Activated naive CD8-positive, alpha-beta T cell treated with anti-CD3 and anti-CD28 coated beads for 36 hours (primary cell): ENCODE results near the gene SZT2. TPM values are rescaled to one million over a fixed set of nuclear protein-coding genes. Genes with fewer than 3 reads are reported as not detected.

ENCODE experiments used
- DNase-seq: peaks from one replicate; pipeline ENCODE4 v3.0.0; 2021
- H3K27ac Mint-ChIP-seq: one replicate; pipeline ENCODE4 v1.8.0; 2022; ENCODE audit warnings: mild to moderate bottlenecking, moderate library complexity, mixed read lengths
- H3K27me3 Mint-ChIP-seq: one replicate; pipeline ENCODE4 v1.8.0; 2022; ENCODE audit warnings: mild to moderate bottlenecking, mixed read lengths
- H3K36me3 Mint-ChIP-seq: one replicate; pipeline ENCODE4 v1.8.0; 2021; ENCODE audit warnings: mild to moderate bottlenecking, mixed read lengths
- H3K4me1 Mint-ChIP-seq: one replicate; pipeline ENCODE4 v1.8.0; 2021; ENCODE audit warnings: mixed read lengths
- H3K4me3 Mint-ChIP-seq: one replicate; pipeline ENCODE4 v1.8.0; 2022; ENCODE audit warnings: mild to moderate bottlenecking, moderate library complexity, mixed read lengths
- H3K9me3 Mint-ChIP-seq: one replicate; pipeline ENCODE4 v1.8.0; 2022; ENCODE audit warnings: mixed read lengths
- total RNA-seq, 2 experiments: library from RNA; stranded (reverse); gene quantifications; one replicate each; pipeline ENCODE4 v1.2.3, GENCODE V29; 2021

The SZT2 gene
- total RNA-seq, 2 experiments from 2014 or later: 22.4 to 27.6 TPM

DNA sequence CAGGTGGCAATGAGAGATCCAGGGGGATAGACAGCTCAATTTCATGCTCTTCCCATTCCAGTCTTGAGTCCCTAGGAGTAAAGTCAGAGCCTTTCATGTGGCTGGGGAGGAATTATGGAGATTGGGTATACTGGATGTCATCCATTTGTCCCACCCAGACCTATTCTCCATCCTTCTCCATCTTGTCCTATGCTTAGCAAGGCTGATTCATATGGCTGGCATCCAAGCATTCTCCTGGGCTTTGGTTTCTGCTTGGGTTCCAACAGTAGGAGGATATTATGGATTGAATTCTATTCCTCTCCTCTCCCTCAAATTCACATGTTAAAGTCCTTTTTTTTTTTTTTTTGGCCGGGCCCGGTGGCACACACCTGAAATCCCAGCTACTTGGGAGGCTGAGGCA, 34.8 kb upstream of the SZT2 start:
- Mint-ChIP-seq H3K27me3 (no peaks in the 10 kb centered on the region), H3K36me3 (peaks cover 18% of the 10 kb centered on the region), H3K27ac (no peak overlapping the region), H3K4me1 (peaks cover 14% of the 10 kb centered on the region), H3K9me3 (no peaks in the 10 kb centered on the region), H3K4me3 (no peak overlapping the region)
- DNase-seq: no peak

DNA sequence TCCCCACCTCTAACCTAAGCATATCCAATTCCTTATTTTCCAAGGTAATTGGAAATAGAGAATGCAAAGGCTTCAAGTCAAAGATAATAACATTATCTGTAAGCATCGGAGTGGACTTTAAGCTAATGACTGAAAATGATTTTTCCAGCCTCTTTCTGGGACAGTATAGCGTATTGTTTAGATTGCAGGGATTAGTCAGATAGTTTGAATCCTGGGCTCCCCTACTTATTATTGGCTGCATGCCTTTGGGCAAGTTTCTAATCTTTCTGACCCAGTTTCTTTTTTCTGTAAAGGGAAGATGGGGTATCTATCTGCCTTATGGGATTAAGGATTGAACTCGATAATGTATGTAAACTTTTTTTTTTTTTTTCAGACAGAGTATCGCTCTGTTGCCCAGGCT, 32.4 kb upstream of the SZT2 start:
- H3K27me3 Mint-ChIP-seq: no peaks in the 10 kb centered on the region
- peaks cover 26% of the 10 kb centered on the region for H3K4me1 Mint-ChIP-seq
- H3K9me3 Mint-ChIP-seq: no peaks in the 10 kb centered on the region
- H3K36me3 Mint-ChIP-seq: peaks cover 39% of the 10 kb centered on the region
- no peak overlapping the region for H3K27ac Mint-ChIP-seq
- H3K4me3 Mint-ChIP-seq: peak overlapping the region; percentile 90
- DNase-seq: no peak

DNA sequence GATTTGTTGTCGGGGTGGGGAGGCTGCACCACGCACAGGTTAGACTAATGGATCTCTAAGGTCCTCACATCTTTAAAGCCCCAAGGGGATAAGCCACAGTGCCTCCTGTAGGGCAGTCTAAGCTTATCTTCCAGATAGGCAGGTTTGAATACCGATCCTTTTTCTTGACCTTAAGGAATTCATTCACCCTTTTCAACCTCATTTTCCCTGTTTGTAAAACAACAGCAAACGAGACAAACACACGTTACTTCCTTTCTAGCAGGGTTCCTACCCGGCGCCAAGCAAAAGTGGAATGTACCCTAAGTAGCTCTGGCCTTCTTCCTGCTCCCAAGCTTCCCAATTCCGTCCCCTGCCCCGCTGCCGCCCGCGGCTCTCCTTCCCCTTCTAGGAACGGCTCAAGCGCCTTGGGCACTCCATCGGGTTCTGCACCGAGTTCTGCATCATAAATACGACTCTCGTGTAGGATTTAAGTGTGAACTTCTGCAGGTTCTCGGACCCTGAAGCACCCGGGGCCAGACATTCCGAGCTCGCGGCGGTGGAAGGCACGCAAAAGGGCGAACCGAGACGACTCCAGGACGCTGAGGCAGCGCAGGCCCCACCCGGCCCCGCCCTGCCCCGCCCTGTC, 31.5 kb upstream of the SZT2 start:
- DNase-seq: peak; percentile 25
- H3K4me1 Mint-ChIP-seq: peaks cover 26% of the 10 kb centered on the region
- H3K36me3 Mint-ChIP-seq: peaks cover 46% of the 10 kb centered on the region
- no peaks in the 10 kb centered on the region for H3K27me3 Mint-ChIP-seq
- peak overlapping the region; percentile 90 for H3K4me3 Mint-ChIP-seq
- peak overlapping the region; percentile 82 for H3K27ac Mint-ChIP-seq
- H3K9me3 Mint-ChIP-seq: no peaks in the 10 kb centered on the region

DNA sequence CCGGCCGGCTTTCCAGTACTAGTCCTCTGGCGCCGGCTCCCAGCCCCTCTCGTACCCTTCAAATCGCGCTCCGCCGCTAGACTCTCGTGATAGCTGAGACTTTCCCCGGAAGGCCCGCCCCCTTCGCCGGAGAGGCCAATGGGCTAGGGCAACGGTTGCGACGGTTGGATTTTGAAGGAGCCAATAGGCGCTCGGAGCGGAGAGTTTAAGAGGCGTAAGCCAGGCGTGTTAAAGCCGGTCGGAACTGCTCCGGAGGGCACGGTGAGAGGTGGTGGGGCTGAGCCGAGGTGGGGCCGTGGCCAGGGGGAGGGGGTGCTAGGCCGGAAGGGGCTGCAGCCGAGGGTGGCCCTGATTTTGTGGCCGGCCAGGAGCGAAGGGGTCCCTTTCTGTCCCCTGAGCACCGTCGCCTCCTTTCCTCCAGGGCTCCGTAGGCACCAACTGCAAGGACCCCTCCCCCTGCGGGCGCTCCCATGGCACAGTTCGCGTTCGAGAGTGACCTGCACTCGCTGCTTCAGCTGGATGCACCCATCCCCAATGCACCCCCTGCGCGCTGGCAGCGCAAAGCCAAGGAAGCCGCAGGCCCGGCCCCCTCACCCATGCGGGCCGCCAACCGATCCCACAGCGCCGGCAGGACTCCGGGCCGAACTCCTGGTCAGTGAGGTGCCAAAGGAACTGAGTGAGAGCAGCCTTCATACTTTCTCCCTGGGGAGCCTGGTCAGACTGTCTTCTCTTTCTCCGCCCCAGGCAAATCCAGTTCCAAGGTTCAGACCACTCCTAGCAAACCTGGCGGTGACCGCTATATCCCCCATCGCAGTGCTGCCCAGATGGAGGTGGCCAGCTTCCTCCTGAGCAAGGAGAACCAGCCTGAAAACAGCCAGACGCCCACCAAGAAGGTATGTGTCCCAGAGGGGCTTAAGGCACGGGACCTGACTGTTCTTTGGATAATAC, 30.7 kb upstream of the SZT2 start, which contains the start of gene CDC20:
Gene CDC20, plus strand, starts transcription at position 236 of the 948 bp plus-strand sequence. Its CDS starts 235 bp downstream, at position 471.
- Mint-ChIP-seq H3K4me3 (peak within 1 kb of the TSS; percentile 90), H3K27ac (peak within 1 kb of the TSS; percentile 82), H3K36me3 (peaks cover 50% of the 10 kb centered on the region), H3K9me3 (no peaks in the 10 kb centered on the region), H3K4me1 (peaks cover 26% of the 10 kb centered on the region), H3K27me3 (no peaks in the 10 kb centered on the region)
- peak; percentile 99 for DNase-seq

DNA sequence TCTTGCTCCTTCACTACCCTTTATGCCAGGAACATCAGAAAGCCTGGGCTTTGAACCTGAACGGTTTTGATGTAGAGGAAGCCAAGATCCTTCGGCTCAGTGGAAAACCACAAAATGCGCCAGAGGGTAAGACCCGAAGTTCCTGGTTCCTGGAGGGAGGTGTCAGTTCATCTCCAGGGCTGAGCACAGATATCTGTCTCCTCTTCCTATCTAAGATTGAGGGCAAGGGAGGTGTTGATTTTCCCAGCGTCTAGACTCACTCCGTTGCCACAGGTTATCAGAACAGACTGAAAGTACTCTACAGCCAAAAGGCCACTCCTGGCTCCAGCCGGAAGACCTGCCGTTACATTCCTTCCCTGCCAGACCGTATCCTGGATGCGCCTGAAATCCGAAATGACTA, 30.0 kb upstream of the SZT2 start:
- Mint-ChIP-seq H3K9me3 (no peaks in the 10 kb centered on the region), H3K4me3 (peak overlapping the region; percentile 90), H3K4me1 (peaks cover 26% of the 10 kb centered on the region), H3K36me3 (peaks cover 49% of the 10 kb centered on the region), H3K27ac (peak overlapping the region; percentile 77), H3K27me3 (no peaks in the 10 kb centered on the region)
- DNase-seq: no peak

DNA sequence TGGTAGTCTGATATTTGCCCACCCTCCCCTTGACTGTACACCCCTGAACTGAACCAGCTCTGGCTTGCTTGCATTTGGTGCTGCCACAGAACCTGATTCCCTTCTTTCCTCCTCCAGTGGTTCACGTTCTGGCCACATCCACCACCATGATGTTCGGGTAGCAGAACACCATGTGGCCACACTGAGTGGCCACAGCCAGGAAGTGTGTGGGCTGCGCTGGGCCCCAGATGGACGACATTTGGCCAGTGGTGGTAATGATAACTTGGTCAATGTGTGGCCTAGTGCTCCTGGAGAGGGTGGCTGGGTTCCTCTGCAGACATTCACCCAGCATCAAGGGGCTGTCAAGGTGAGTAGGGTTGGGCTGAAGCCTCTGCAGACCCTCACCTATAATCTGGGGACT, 29.1 kb upstream of the SZT2 start:
- H3K27me3 Mint-ChIP-seq: no peaks in the 10 kb centered on the region
- H3K27ac Mint-ChIP-seq: no peak overlapping the region
- peak overlapping the region; percentile 90 for H3K4me3 Mint-ChIP-seq
- H3K9me3 Mint-ChIP-seq: no peaks in the 10 kb centered on the region
- DNase-seq: no peak
- peaks cover 52% of the 10 kb centered on the region for H3K36me3 Mint-ChIP-seq
- H3K4me1 Mint-ChIP-seq: peaks cover 33% of the 10 kb centered on the region

DNA sequence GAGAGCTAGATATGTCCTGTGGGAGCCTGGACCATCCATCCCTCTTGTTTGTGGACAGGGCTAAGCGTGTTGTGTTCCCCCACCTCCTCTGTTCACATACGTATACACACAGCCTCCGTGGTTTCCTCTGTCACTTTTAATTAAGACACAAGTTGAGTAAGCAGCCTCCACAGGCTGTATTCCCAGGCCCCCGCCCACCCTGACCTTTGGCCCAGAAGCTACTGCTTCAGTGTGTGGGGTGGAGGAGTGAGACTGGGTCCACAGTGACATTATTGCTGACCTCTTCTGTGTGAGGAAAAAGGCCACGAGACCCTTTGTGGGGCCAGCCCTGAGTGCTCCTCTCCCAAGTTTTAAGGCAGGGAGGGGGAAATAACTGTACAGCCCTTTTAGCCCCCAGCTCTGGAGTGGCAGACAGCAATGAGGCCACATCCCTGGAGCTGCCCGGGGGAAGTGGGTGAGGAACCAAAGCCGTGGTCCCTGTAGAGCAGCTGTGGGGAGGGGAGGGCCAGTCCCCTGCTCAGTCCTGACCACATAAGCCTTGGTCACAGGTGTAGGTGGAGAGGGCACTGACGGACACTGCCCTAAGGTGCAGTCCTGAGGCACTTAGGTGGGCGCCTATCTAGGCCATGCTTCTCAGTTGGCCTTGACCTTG, 26.3 kb upstream of the SZT2 start:
- no peak overlapping the region for H3K4me3 Mint-ChIP-seq
- no peaks in the 10 kb centered on the region for H3K27me3 Mint-ChIP-seq
- peaks cover 35% of the 10 kb centered on the region for H3K4me1 Mint-ChIP-seq
- peaks cover 52% of the 10 kb centered on the region for H3K36me3 Mint-ChIP-seq
- no peak for DNase-seq
- H3K27ac Mint-ChIP-seq: peak overlapping the region; percentile 7
- H3K9me3 Mint-ChIP-seq: no peaks in the 10 kb centered on the region

DNA sequence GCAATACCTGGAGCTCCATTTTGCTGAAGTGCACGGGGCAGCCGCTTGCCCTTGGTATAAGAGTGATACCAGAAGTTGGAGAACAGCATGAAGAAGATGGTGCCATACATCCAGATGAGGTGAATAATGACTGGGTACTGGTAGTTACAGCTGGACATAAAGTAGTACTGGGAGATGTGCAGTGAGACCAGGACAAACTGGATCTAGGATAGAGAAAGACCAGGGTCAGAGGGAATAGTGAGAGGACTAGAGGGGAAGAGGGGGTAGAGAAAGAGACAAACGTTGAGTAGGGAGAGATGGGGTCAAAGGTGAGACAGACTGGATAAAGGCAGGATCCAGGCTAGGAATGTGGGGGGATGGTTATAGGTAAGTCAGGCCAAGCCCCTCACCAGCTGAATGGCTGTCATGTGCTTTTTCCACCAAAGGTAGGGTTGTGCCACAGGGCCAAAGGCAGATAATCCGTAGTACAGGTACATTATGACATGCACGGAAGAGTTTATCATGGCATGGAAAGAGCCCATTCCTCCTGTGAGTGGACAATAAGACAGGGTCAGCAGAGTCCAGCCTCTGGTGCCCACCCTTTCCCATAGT, 25.7 kb upstream of the SZT2 start:
- no peaks in the 10 kb centered on the region for H3K9me3 Mint-ChIP-seq
- H3K4me3 Mint-ChIP-seq: no peak overlapping the region
- H3K36me3 Mint-ChIP-seq: peaks cover 53% of the 10 kb centered on the region
- no peaks in the 10 kb centered on the region for H3K27me3 Mint-ChIP-seq
- DNase-seq: no peak
- peak overlapping the region; percentile 28 for H3K27ac Mint-ChIP-seq
- H3K4me1 Mint-ChIP-seq: peaks cover 35% of the 10 kb centered on the region

DNA sequence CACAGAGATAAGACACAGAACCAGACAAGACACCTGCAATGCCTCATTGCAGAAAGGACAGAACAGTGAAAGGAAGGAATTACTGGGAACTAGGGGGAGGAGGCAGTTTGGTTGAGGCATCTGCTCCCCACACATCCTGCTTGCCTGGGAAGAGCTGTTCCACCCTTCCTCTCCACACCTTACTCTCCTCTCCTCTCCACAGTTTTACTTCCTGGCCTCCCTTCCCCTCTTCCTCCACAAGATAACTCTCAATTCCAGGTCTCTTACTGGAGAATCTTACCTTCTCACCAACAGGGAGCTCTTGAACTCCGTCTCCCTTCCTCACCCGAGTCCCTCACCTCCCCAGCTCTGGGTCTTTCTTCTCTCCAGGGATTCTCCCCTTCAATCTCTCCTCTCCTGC, 24.0 kb upstream of the SZT2 start:
- peaks cover 43% of the 10 kb centered on the region for H3K36me3 Mint-ChIP-seq
- no peaks in the 10 kb centered on the region for H3K9me3 Mint-ChIP-seq
- H3K27ac Mint-ChIP-seq: peak overlapping the region; percentile 93
- H3K4me1 Mint-ChIP-seq: peaks cover 31% of the 10 kb centered on the region
- DNase-seq: no peak
- peak overlapping the region; percentile 93 for H3K4me3 Mint-ChIP-seq
- H3K27me3 Mint-ChIP-seq: no peaks in the 10 kb centered on the region

DNA sequence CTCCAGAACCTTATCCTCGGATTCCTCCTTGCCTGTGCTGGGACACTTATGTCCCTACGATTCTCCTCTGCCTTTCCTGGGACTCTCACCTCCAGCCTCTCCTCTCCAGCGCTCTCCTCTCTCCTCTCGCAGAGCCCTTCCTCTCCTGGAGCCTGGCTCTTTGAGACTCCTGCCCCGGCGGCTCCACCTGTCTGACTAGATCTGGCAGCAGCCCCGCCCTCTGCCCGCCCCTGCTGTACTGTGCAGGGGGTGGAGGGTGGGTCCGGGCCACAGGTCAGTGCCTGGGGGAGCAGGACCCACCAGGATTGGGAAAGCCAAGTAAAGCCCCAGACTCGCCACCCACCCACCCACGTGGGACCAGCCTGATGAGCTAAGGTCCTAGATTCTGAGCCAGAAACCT, 23.5 kb upstream of the SZT2 start:
- Mint-ChIP-seq H3K36me3 (peaks cover 39% of the 10 kb centered on the region), H3K4me1 (peaks cover 31% of the 10 kb centered on the region), H3K9me3 (no peaks in the 10 kb centered on the region), H3K27me3 (no peaks in the 10 kb centered on the region), H3K4me3 (peak overlapping the region; percentile 93), H3K27ac (peak overlapping the region; percentile 93)
- no peak for DNase-seq

DNA sequence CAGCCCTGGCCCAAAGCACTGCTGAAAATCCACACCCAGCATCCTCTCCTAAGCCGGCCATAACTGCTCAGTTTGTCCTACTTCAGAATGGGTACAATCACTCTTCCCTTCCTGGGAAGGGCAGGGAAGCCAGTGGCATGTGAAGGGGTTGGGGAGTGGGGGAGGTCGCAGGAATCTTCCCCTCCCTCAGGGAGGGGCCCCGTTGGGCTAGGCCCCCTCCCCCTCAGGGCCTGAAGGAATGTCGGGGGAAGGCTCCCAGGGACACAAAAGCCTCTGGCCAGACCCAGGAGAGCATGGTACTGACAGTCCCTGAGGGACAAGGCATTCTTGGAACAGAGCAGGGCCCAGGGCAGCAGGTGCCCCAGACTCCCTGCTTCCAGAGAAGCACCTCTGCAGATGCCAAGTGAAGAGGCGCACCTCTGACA, 23.1 kb upstream of the SZT2 start:
- peaks cover 35% of the 10 kb centered on the region for H3K36me3 Mint-ChIP-seq
- no peaks in the 10 kb centered on the region for H3K27me3 Mint-ChIP-seq
- peak overlapping the region; percentile 93 for H3K27ac Mint-ChIP-seq
- no peak for DNase-seq
- H3K4me1 Mint-ChIP-seq: peaks cover 28% of the 10 kb centered on the region
- H3K9me3 Mint-ChIP-seq: no peaks in the 10 kb centered on the region
- H3K4me3 Mint-ChIP-seq: peak overlapping the region; percentile 93

DNA sequence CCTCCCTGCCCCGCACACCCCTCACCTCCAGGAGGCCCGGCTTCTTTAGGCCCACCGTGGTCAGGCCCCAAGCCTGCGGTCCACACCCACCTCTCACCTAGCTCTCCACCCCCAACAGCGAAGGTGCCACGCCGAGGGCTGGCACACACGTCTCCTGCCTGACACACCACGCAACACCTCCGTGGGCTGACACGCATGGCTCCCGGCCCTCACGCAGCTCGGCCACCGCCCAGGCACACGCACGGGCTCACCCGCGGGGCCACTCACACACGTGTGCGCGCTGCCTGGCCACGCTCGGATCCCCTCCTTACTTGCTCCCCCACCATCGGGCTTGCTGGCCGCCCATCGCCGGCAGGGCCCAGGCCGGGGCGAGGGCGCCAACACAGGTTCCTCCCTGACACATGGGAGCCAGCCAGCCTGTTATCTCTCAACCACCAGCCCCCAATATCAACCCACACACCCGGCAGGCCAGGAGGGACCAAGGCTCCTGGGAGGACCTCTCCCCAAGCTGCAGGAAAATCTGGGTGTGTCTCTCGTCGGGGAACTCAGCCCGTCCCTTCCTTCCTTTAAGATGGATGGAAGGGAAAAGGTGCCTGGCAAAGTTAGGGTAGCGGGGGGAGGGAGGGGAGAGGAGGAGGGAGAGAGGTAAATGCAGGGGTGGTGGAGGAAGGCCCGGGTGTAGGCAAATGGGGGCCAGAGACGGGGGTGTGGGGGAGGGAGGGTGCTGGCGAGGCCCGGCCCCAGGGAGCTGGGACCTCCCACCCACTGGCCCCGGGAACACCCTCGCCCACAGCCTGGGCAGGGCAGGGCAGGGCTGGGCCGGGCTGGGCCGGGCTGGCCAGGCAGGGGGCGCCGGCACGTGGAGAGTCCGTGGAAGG, 22.4 kb upstream of the SZT2 start:
- Mint-ChIP-seq H3K27me3 (no peaks in the 10 kb centered on the region), H3K36me3 (peaks cover 28% of the 10 kb centered on the region), H3K4me1 (peaks cover 24% of the 10 kb centered on the region), H3K4me3 (peak overlapping the region; percentile 93), H3K9me3 (no peaks in the 10 kb centered on the region), H3K27ac (peak overlapping the region; percentile 93)
- DNase-seq: peak; percentile 43

DNA sequence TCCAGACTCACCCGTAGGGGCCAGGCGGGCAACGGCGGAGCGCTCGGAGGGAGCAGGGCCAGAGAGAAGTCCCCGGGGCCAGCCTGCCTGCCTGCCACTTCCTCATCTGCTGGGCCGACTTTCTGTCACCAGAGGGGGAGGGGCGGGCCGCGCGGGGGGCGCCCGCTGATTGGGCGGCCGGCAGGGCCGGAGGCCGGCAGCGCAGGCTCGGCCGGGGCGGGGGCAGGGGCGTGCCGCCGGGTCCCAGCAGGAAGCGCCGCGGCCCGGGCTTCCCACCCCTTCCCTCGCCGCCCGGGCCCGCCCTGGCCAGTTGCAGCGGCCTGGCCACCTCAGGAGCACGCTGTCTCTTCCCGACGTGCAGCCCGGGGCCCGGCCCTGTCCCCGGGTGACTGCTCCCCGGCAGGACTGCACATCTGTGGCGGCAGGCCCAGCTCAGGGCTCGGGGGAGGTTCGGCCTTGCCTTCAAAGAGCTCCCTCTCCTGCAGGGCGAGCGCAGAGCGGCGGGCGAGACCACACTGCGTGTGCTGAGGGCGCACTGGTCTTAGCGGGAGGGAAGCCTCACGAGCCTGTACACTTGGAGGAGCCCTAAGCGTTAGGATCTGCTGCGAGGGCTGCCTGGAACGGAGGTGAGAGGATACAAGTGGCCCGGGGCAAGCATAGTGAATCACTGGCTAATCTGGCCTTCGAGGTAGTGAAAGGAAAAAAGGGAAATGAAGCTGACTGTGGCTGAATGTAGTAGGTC, 21.6 kb upstream of the SZT2 start, which contains the start of gene ELOVL1:
Gene ELOVL1, minus strand, starts transcription at position 108 of the 742 bp plus-strand sequence. CDS start 2,402 bp downstream, outside the sequence.
- Mint-ChIP-seq H3K4me1 (peaks cover 24% of the 10 kb centered on the region), H3K27ac (peak within 1 kb of the TSS; percentile 95), H3K36me3 (peaks cover 22% of the 10 kb centered on the region), H3K9me3 (no peaks in the 10 kb centered on the region), H3K4me3 (peak within 1 kb of the TSS; percentile 93), H3K27me3 (no peaks in the 10 kb centered on the region)
- peak; percentile 94 for DNase-seq
